Osteocyte (in vitro differentiated cells): ENCODE data around the gene RGS8. TPM values are rescaled to one million over a fixed set of nuclear protein-coding genes. Genes with fewer than 3 reads are reported as not detected.

Experiments
- DNase-seq: peaks from one replicate; pipeline ENCODE4 v3.0.0; 2021; ENCODE audit warnings: mixed read lengths; ENCODE audit not compliant: unreplicated experiment; ENCODE audit errors: extremely low spot score
- H3K27ac Mint-ChIP-seq: one replicate; pipeline ENCODE4 v1.8.0; 2021; ENCODE audit warnings: mild to moderate bottlenecking, mixed read lengths; ENCODE audit not compliant: unreplicated experiment
- H3K27me3 Mint-ChIP-seq: one replicate; pipeline ENCODE4 v1.8.0; 2021; ENCODE audit warnings: mixed read lengths; ENCODE audit not compliant: unreplicated experiment
- H3K36me3 Mint-ChIP-seq: one replicate; pipeline ENCODE4 v1.8.0; 2021; ENCODE audit warnings: mixed read lengths; ENCODE audit not compliant: unreplicated experiment
- H3K4me1 Mint-ChIP-seq: one replicate; pipeline ENCODE4 v1.8.0; 2021; ENCODE audit warnings: mixed read lengths; ENCODE audit not compliant: unreplicated experiment
- H3K4me3 Mint-ChIP-seq: one replicate; pipeline ENCODE4 v1.8.0; 2021; ENCODE audit warnings: mild to moderate bottlenecking, moderate library complexity, mixed read lengths; ENCODE audit not compliant: unreplicated experiment
- H3K9me3 Mint-ChIP-seq: one replicate; pipeline ENCODE4 v1.8.0; 2021; ENCODE audit warnings: mixed read lengths; ENCODE audit not compliant: unreplicated experiment
- total RNA-seq: library from RNA; stranded (reverse); gene quantifications from 2 replicates; pipeline ENCODE4 v1.2.1, GENCODE V29; 2021
- TF ChIP-seq, protein P1 (sequence below): fragments of 200-600 bp; sonication (generic); IDR thresholded peaks from 2 replicates; pipeline ENCODE4 v1.5.0; 2021; ENCODE audit warnings: antibody characterized with exemption, mild to moderate bottlenecking, moderate library complexity

RGS8 gene
- total RNA-seq, 1 donor from 2014 or later = not detected

DNA sequence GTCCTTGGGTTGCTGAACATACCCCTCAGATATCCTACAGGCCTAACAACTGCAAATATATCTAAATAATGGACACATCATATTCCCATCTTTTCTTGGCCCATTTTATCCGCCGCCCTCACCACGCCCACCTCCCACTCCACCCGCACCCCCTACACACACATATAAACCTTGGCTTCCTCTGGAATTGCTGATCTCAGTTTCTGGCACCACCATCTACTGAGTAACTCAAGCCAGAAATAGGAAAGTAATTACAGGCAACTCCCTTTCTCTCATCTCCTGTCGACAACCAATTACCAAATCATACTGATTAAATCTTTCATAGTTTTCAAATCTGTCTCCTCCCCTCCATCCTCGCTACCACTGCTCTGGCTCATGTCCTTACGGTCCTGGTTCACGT lies 4.7 kb downstream of the RGS8 start:
- TF ChIP-seq, protein P1, sequence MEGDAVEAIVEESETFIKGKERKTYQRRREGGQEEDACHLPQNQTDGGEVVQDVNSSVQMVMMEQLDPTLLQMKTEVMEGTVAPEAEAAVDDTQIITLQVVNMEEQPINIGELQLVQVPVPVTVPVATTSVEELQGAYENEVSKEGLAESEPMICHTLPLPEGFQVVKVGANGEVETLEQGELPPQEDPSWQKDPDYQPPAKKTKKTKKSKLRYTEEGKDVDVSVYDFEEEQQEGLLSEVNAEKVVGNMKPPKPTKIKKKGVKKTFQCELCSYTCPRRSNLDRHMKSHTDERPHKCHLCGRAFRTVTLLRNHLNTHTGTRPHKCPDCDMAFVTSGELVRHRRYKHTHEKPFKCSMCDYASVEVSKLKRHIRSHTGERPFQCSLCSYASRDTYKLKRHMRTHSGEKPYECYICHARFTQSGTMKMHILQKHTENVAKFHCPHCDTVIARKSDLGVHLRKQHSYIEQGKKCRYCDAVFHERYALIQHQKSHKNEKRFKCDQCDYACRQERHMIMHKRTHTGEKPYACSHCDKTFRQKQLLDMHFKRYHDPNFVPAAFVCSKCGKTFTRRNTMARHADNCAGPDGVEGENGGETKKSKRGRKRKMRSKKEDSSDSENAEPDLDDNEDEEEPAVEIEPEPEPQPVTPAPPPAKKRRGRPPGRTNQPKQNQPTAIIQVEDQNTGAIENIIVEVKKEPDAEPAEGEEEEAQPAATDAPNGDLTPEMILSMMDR = no peak
- no peaks in the 10 kb centered on the region for H3K36me3 Mint-ChIP-seq
- no peaks in the 10 kb centered on the region for H3K9me3 Mint-ChIP-seq
- no peak overlapping the region for H3K27ac Mint-ChIP-seq
- H3K27me3 Mint-ChIP-seq = peaks cover 4% of the 10 kb centered on the region
- H3K4me3 Mint-ChIP-seq = no peak overlapping the region
- peaks cover 18% of the 10 kb centered on the region for H3K4me1 Mint-ChIP-seq
- DNase-seq = no peak

DNA sequence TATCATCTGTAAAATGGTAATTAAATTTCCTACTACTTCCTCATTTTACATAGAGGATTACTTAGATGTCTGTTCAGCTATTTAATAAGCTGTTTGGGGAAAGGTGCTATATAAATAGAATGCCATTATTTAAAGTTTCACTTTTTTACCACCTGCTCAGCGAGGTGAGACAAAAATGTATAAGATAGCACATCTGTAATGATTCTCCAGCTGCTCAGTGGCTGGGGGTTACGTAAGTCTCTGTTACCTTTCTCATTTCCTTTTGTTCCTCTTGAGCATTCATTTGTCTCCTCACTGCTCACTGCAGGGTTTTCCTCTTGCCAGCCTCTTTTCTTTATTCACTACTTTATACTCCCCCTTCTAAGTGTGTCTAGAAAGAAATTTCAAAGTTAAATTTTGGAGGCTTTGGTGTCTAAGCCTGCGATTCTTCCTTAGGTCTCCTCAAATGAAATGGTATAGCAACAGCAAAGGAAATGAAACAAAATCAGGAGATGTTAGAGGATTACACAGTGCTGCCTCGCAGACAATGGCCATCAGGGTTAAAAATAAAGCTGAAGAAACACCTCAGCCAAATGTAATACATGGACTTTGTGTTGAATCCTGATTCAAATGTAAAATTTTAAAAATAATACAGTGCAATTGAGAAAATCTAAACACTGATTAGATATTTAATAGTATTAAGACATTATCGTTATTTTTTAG lies 6.8 kb downstream of the RGS8 start:
- H3K9me3 Mint-ChIP-seq = no peaks in the 10 kb centered on the region
- H3K4me1 Mint-ChIP-seq = peaks cover 18% of the 10 kb centered on the region
- no peak for DNase-seq
- no peak overlapping the region for H3K27ac Mint-ChIP-seq
- TF ChIP-seq, protein P1 = no peak
- peaks cover 4% of the 10 kb centered on the region for H3K27me3 Mint-ChIP-seq
- no peak overlapping the region for H3K4me3 Mint-ChIP-seq
- no peaks in the 10 kb centered on the region for H3K36me3 Mint-ChIP-seq

DNA sequence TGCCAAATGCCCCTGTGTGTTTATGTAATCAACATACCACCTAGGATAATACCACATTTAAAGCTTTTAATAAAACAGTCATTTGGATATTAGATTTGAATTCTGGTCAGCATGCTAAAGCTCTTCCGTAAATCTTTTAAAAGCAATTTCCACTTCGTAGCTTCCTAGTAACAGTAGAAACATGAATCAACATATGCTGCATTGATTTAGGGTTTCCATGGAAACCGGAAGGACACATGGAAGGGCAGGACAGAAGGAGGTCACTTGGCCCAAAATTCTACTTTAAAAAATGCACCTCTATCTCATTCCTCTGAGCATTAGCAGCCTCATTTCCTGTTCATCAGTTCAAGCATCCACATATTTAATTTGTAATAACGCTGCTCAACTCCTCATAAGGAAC lies 8.1 kb downstream of the RGS8 start:
- no peaks in the 10 kb centered on the region for H3K9me3 Mint-ChIP-seq
- H3K36me3 Mint-ChIP-seq = no peaks in the 10 kb centered on the region
- peaks cover 15% of the 10 kb centered on the region for H3K4me1 Mint-ChIP-seq
- H3K4me3 Mint-ChIP-seq = no peak overlapping the region
- TF ChIP-seq, protein P1 = no peak
- no peak overlapping the region for H3K27ac Mint-ChIP-seq
- no peak for DNase-seq
- peaks cover 17% of the 10 kb centered on the region for H3K27me3 Mint-ChIP-seq

- H3K36me3 Mint-ChIP-seq = no peaks in the 10 kb centered on the region
- H3K27me3 Mint-ChIP-seq = peaks cover 23% of the 10 kb centered on the region
- no peak for DNase-seq
- no peaks in the 10 kb centered on the region for H3K4me1 Mint-ChIP-seq
- TF ChIP-seq, protein P1 = no peak
- H3K9me3 Mint-ChIP-seq = no peaks in the 10 kb centered on the region
- H3K27ac Mint-ChIP-seq = no peak overlapping the region
- no peak overlapping the region for H3K4me3 Mint-ChIP-seq
These were observed 9.8 kb downstream of the RGS8 start for GRCh38 chr1:182674346-182675246.

DNA sequence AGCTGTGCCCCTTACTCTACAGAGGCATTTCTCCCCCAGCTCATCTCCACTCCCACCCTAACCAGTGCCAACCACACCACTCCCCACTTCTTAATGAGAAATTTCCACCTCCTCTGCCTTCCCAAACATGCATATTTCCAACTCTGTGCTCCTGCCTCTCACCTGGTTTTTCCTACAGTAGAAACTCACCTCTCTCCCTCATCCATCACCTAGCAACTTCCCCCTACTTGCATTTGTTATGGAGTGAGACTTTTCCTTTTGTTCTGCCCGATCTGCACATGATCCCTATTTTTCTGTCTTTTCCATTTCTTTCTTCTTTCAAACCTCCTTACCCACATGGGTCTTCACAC lies 11.9 kb downstream of the RGS8 start:
- Mint-ChIP-seq H3K4me3 (no peak overlapping the region), H3K9me3 (no peaks in the 10 kb centered on the region), H3K36me3 (no peaks in the 10 kb centered on the region), H3K4me1 (no peaks in the 10 kb centered on the region), H3K27ac (no peak overlapping the region), H3K27me3 (peaks cover 23% of the 10 kb centered on the region)
- no peak for DNase-seq
- TF ChIP-seq, protein P1 = no peak
